OCI-LY1 (cell line): ENCODE results near the gene OR8K5.

ENCODE experiments used
- H2AFZ ChIP-seq: fragments of 200-600 bp; sonication (generic), shearing (Covaris generic); 2 replicates; pipeline ENCODE4 v1.6.0; 2014; ENCODE audit warnings: antibody characterized with exemption, mild to moderate bottlenecking, low read length
- H3F3A ChIP-seq: fragments of 200-600 bp; sonication (generic), shearing (Covaris generic); 2 replicates; pipeline ENCODE4 v1.6.0; 2014; ENCODE audit warnings: mild to moderate bottlenecking, antibody characterized with exemption, low read length, moderate library complexity; ENCODE audit not compliant: insufficient read depth
- H3K27ac ChIP-seq: fragments of 200-600 bp; sonication (generic); 2 replicates; pipeline ENCODE4 v1.5.1; 2014; ENCODE audit warnings: low read length, mixed run types, mild to moderate bottlenecking, low read depth; ENCODE audit not compliant: poor library complexity, severe bottlenecking
- H3K27me3 ChIP-seq: fragments of 200-600 bp; sonication (generic); 2 replicates; pipeline ENCODE4 v1.6.0; 2014; ENCODE audit warnings: antibody characterized with exemption, mild to moderate bottlenecking, low read length, moderate library complexity; ENCODE audit not compliant: insufficient read depth
- H3K36me3 ChIP-seq: fragments of 200-600 bp; sonication (generic); 2 replicates; pipeline ENCODE4 v1.6.1; 2014; ENCODE audit warnings: mild to moderate bottlenecking, antibody characterized with exemption, low read length, moderate library complexity, mixed read lengths; ENCODE audit not compliant: insufficient read depth
- H3K4me1 ChIP-seq: fragments of 200-600 bp; sonication (generic); 2 replicates; pipeline ENCODE4 v1.5.1; 2014; ENCODE audit warnings: mild to moderate bottlenecking, low read length, moderate library complexity; ENCODE audit not compliant: insufficient read depth, severe bottlenecking
- H3K4me2 ChIP-seq: fragments of 200-600 bp; sonication (generic), shearing (Covaris generic); 2 replicates; pipeline ENCODE4 v1.6.1; 2014; ENCODE audit warnings: low read length
- H3K4me3 ChIP-seq: fragments of 200-600 bp; sonication (generic); 2 replicates; pipeline ENCODE4 v1.5.1; 2014; ENCODE audit warnings: low read length, low read depth, mild to moderate bottlenecking, mixed read lengths; ENCODE audit not compliant: poor library complexity, severe bottlenecking
- H3K79me2 ChIP-seq: fragments of 200-600 bp; shearing (Covaris generic); 2 replicates; pipeline ENCODE4 v1.6.1; 2016; ENCODE audit warnings: mixed run types, low read length, mixed read lengths; ENCODE audit not compliant: insufficient read depth
- H3K9ac ChIP-seq: fragments of 200-600 bp; sonication (generic), shearing (Covaris generic); 2 replicates; pipeline ENCODE4 v1.6.1; 2014; ENCODE audit warnings: mild to moderate bottlenecking, low read length, mixed read lengths
- H3K9me2 ChIP-seq: fragments of 200-600 bp; sonication (generic), shearing (Covaris generic); 2 replicates; pipeline ENCODE4 v1.6.1; 2014; ENCODE audit warnings: low read depth, mild to moderate bottlenecking, low read length, mixed read lengths
- H3K9me3 ChIP-seq: fragments of 200-600 bp; shearing (Covaris generic); 2 replicates; pipeline ENCODE4 v1.6.1; 2014; ENCODE audit warnings: low read length, mixed read lengths
- H4K20me1 ChIP-seq: fragments of 200-600 bp; sonication (generic), shearing (Covaris generic); 2 replicates; pipeline ENCODE4 v1.6.0; 2016; ENCODE audit warnings: mild to moderate bottlenecking, low read length; ENCODE audit not compliant: insufficient read depth
- CTCF ChIP-seq: fragments of 200-600 bp; sonication (generic), shearing (Covaris generic); IDR thresholded peaks from 2 replicates; pipeline ENCODE4 v1.5.1; 2017; ENCODE audit warnings: mild to moderate bottlenecking, antibody characterized with exemption, low read length, moderate library complexity, mixed read lengths
- EZH2 ChIP-seq: fragments of 200-600 bp; sonication (generic), shearing (Covaris generic); IDR thresholded peaks from 2 replicates; pipeline ENCODE4 v1.8.0; 2017; ENCODE audit warnings: borderline replicate concordance, mixed run types, mild to moderate bottlenecking, antibody characterized with exemption, low read length, moderate library complexity, mixed read lengths

The OR8K5 gene

GRCh38 chr11:56160217-56160616, at the start of gene OR8K5:
Gene OR8K5 (minus strand): TSS chr11:56160317. CDS start chr11:56160317, 0 bp downstream.
- Histone ChIP-seq H3K9ac (no peak within 1 kb of the TSS), H3K4me2 (no peak within 1 kb of the TSS), H3K27me3 (no peaks in the 10 kb centered on the region), H3K9me2 (no peaks in the 10 kb centered on the region), H3K36me3 (no peaks in the 10 kb centered on the region), H3K9me3 (no peaks in the 10 kb centered on the region), H3K79me2 (no peaks in the 10 kb centered on the region), H4K20me1 (no peaks in the 10 kb centered on the region), H3K4me1 (no peaks in the 10 kb centered on the region), H3F3A (no peaks in the 10 kb centered on the region), H3K27ac (no peak within 1 kb of the TSS), H3K4me3 (no peak within 1 kb of the TSS), H2AFZ (no peak within 1 kb of the TSS)
- TF ChIP-seq EZH2 (no peak), CTCF (no peak)

- H3K4me3 ChIP-seq = no peak overlapping the region
- no peaks in the 10 kb centered on the region for H3K9me3 ChIP-seq
- H4K20me1 ChIP-seq = no peaks in the 10 kb centered on the region
- H3K36me3 ChIP-seq = no peaks in the 10 kb centered on the region
- H3K79me2 ChIP-seq = no peaks in the 10 kb centered on the region
- H3F3A ChIP-seq = no peaks in the 10 kb centered on the region
- no peak overlapping the region for H2AFZ ChIP-seq
- H3K9ac ChIP-seq = no peak overlapping the region
- H3K4me1 ChIP-seq = no peaks in the 10 kb centered on the region
- H3K27ac ChIP-seq = no peak overlapping the region
- TF ChIP-seq EZH2 = no peak
- no peak overlapping the region for H3K4me2 ChIP-seq
- H3K27me3 ChIP-seq = no peaks in the 10 kb centered on the region
- no peaks in the 10 kb centered on the region for H3K9me2 ChIP-seq
These were observed 47.7 kb upstream of the OR8K5 start for GRCh38 chr11:56207790-56208189.

GRCh38 chr11:56197367-56197766, 37.2 kb upstream of the OR8K5 start:
- Histone ChIP-seq H3K9me3 (no peaks in the 10 kb centered on the region), H2AFZ (no peak overlapping the region), H3K9ac (no peak overlapping the region), H3K9me2 (no peaks in the 10 kb centered on the region), H3K36me3 (no peaks in the 10 kb centered on the region), H3K4me2 (no peak overlapping the region), H3K79me2 (no peaks in the 10 kb centered on the region), H4K20me1 (no peaks in the 10 kb centered on the region), H3K4me1 (no peaks in the 10 kb centered on the region), H3K27ac (no peak overlapping the region), H3F3A (no peaks in the 10 kb centered on the region), H3K4me3 (no peak overlapping the region), H3K27me3 (no peaks in the 10 kb centered on the region)
- TF ChIP-seq CTCF (no peak), EZH2 (no peak)

- no peaks in the 10 kb centered on the region for H3K9me2 ChIP-seq
- H3K79me2 ChIP-seq = no peaks in the 10 kb centered on the region
- no peak overlapping the region for H3K4me3 ChIP-seq
- H3K9me3 ChIP-seq = no peaks in the 10 kb centered on the region
- H4K20me1 ChIP-seq = no peaks in the 10 kb centered on the region
- no peaks in the 10 kb centered on the region for H3K27me3 ChIP-seq
- no peak overlapping the region for H3K4me2 ChIP-seq
- no peaks in the 10 kb centered on the region for H3F3A ChIP-seq
- H3K9ac ChIP-seq = no peak overlapping the region
- TF ChIP-seq CTCF = no peak
- TF ChIP-seq EZH2 = no peak
- no peaks in the 10 kb centered on the region for H3K36me3 ChIP-seq
- no peaks in the 10 kb centered on the region for H3K4me1 ChIP-seq
- no peak overlapping the region for H2AFZ ChIP-seq
- no peak overlapping the region for H3K27ac ChIP-seq
These were observed 36.6 kb upstream of the OR8K5 start for GRCh38 chr11:56196705-56197104.
